Measurements from ENCODE around the gene BCKDHB.

GRCh38 chr6:80376411-80376810 lies 269.9 kb downstream of the BCKDHB start:
- no peak for TF ChIP-seq CTCF (IDR thresholded peaks at IDR 0.05)
- no peak for TF ChIP-seq POLR2A (IDR thresholded peaks at IDR 0.05)

Measured in lower leg skin (tissue), 3 donors.